ENCODE data around the gene KRT10. TPM values are rescaled to one million over a fixed set of nuclear protein-coding genes. Genes with fewer than 3 reads are reported as not detected.

KRT10 gene
- total RNA-seq, 2 experiments from 2014 or later: 32.2 to 37.1 TPM

GRCh38 chr17:40801157-40801556 is 21.3 kb downstream of the KRT10 start:
- H3K27me3 ChIP-seq (ENCODE audit: control insufficient read depth in 1 of 2, insufficient read depth in 2 of 2, low read length in 2 of 2): peaks cover 18 to 61% of the 10 kb centered on the region in 2 experiments
- TF ChIP-seq CTCF (IDR thresholded peaks at IDR 0.05): no peak
- H3K4me1 Mint-ChIP-seq (ENCODE audit: low read depth): peaks cover 4% of the 10 kb centered on the region
- H3K27me3 Mint-ChIP-seq: peaks cover 46% of the 10 kb centered on the region
- H3K9me3 Mint-ChIP-seq: no peaks in the 10 kb centered on the region
- ChIA-PET POLR2A (no interaction called here), CTCF (no interaction called here)
- no peak overlapping the region for H3K27ac Mint-ChIP-seq
- ATAC-seq (ENCODE audit: poor library complexity) (no peak), DNase-seq (no peak)
- no peak overlapping the region for H3K4me3 Mint-ChIP-seq
- no peaks in the 10 kb centered on the region for H3K36me3 ChIP-seq (ENCODE audit: insufficient read depth, low read length)
- intact Hi-C loops (cut with DNase I, micrococcal nuclease): loop anchor here (5.0 to 10.0 kb wide), 6 partner anchors 56 to 846 kb away; no protein-coding TSS in a partner anchor
- H3K4me3 ChIP-seq (ENCODE audit: low read length): no peak overlapping the region
- peaks cover 0 to 4% of the 10 kb centered on the region in 2 experiments for H3K9me3 ChIP-seq (ENCODE audit: control insufficient read depth in 1 of 2, insufficient read depth in 1 of 2, low read length in 2 of 2)
- H3K4me1 ChIP-seq (ENCODE audit: insufficient read depth, low read length): no peaks in the 10 kb centered on the region
- no peak overlapping the region for H3K27ac ChIP-seq (ENCODE audit: low read depth in 1 of 2, low read length in 2 of 2)
- no peaks in the 10 kb centered on the region for H3K36me3 Mint-ChIP-seq (ENCODE audit: low read depth)

GRCh38 chr17:40800381-40800780 is 22.0 kb downstream of the KRT10 start:
- ChIA-PET CTCF (no interaction called here), POLR2A (no interaction called here)
- TF ChIP-seq CTCF (IDR thresholded peaks at IDR 0.05): no peak
- Mint-ChIP-seq H3K4me3 (no peak overlapping the region), H3K27me3 (peaks cover 46% of the 10 kb centered on the region), H3K27ac (no peak overlapping the region), H3K36me3 (ENCODE audit: low read depth) (no peaks in the 10 kb centered on the region), H3K4me1 (ENCODE audit: low read depth) (peaks cover 4% of the 10 kb centered on the region), H3K9me3 (no peaks in the 10 kb centered on the region)
- H3K9me3 ChIP-seq (ENCODE audit: control insufficient read depth in 1 of 2, insufficient read depth in 1 of 2, low read length in 2 of 2): peaks cover 0 to 4% of the 10 kb centered on the region in 2 experiments
- H3K4me1 ChIP-seq (ENCODE audit: insufficient read depth, low read length): no peaks in the 10 kb centered on the region
- peaks cover 20 to 62% of the 10 kb centered on the region in 2 experiments for H3K27me3 ChIP-seq (ENCODE audit: control insufficient read depth in 1 of 2, insufficient read depth in 2 of 2, low read length in 2 of 2)
- no peaks in the 10 kb centered on the region for H3K36me3 ChIP-seq (ENCODE audit: insufficient read depth, low read length)
- DNase-seq (no peak), ATAC-seq (ENCODE audit: poor library complexity) (no peak)
- intact Hi-C loops (cut with DNase I, micrococcal nuclease): loop anchor here (5.0 to 10.0 kb wide), 6 partner anchors 57 to 847 kb away; no protein-coding TSS in a partner anchor
- H3K27ac ChIP-seq (ENCODE audit: low read depth in 1 of 2, low read length in 2 of 2): no peak overlapping the region
- no peak overlapping the region for H3K4me3 ChIP-seq (ENCODE audit: low read length)

GRCh38 chr17:40799859-40800258 is 22.6 kb downstream of the KRT10 start, which contains the start of gene KRT28:
KRT28 (minus strand) TSS chr17:40799959; CDS start chr17:40799893, 66 bp downstream.
- H3K4me1 Mint-ChIP-seq (ENCODE audit: low read depth): peaks cover 4% of the 10 kb centered on the region
- H3K36me3 ChIP-seq (ENCODE audit: insufficient read depth, low read length): no peaks in the 10 kb centered on the region
- no peak for TF ChIP-seq CTCF (IDR thresholded peaks at IDR 0.05)
- ChIA-PET CTCF (no interaction called here), POLR2A (no interaction called here)
- H3K9me3 ChIP-seq (ENCODE audit: control insufficient read depth in 1 of 2, insufficient read depth in 1 of 2, low read length in 2 of 2): peaks cover 0 to 4% of the 10 kb centered on the region in 2 experiments
- ATAC-seq (ENCODE audit: poor library complexity) (no peak), DNase-seq (no peak)
- peaks cover 46% of the 10 kb centered on the region for H3K27me3 Mint-ChIP-seq
- no peaks in the 10 kb centered on the region for H3K9me3 Mint-ChIP-seq
- peaks cover 18 to 61% of the 10 kb centered on the region in 2 experiments for H3K27me3 ChIP-seq (ENCODE audit: control insufficient read depth in 1 of 2, insufficient read depth in 2 of 2, low read length in 2 of 2)
- H3K36me3 Mint-ChIP-seq (ENCODE audit: low read depth): no peaks in the 10 kb centered on the region
- H3K4me1 ChIP-seq (ENCODE audit: insufficient read depth, low read length): no peaks in the 10 kb centered on the region
- H3K4me3 ChIP-seq (ENCODE audit: low read length): no peak within 1 kb of the TSS
- no peak within 1 kb of the TSS for H3K4me3 Mint-ChIP-seq
- H3K27ac Mint-ChIP-seq: no peak within 1 kb of the TSS
- no peak within 1 kb of the TSS for H3K27ac ChIP-seq (ENCODE audit: low read depth in 1 of 2, low read length in 2 of 2)
- intact Hi-C loops (cut with DNase I, micrococcal nuclease): loop anchor here (5.0 to 10.0 kb wide), 6 partner anchors 57 to 847 kb away; no protein-coding TSS in a partner anchor
